ENCODE data around the gene FAM200C.

Gene FAM200C

GRCh38 chr5:160418561-160419457 is 19.0 kb upstream of the FAM200C start, which contains the start of gene SLU7:
SLU7 (minus strand) TSS chr5:160419081; CDS start chr5:160415294, 3,787 bp downstream.
- DNase-seq: peak; percentile 73

DNA sequence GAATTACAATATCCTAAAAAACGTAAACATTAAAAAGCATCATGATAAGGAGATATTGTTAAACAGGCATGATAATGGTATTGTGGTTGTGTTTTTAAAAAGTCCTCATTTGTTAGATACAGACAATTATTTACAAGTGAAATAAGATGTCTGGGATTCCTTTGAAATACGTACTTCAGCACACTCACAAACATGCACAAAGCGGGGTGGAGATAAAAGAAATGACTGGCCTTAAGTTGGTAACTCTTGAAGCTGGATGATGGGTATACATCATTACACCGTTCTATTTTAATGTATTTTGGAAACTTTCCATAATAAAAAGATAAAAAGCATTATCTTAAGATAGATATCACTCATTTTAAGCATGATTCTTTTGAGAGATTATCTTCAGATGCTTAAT is 1.0 kb downstream of the FAM200C start:
- no peak for DNase-seq

- DNase-seq: no peak
Observed at GRCh38 chr5:160397492-160397891, 2.4 kb downstream of the FAM200C start.

- DNase-seq: no peak
Observed at GRCh38 chr5:160395111-160395510, 4.7 kb downstream of the FAM200C start.

- DNase-seq: no peak
Observed at GRCh38 chr5:160390787-160391696, 8.8 kb downstream of the FAM200C start.

- DNase-seq: no peak
Observed at GRCh38 chr5:160387445-160387844, 12.4 kb downstream of the FAM200C start.

DNA sequence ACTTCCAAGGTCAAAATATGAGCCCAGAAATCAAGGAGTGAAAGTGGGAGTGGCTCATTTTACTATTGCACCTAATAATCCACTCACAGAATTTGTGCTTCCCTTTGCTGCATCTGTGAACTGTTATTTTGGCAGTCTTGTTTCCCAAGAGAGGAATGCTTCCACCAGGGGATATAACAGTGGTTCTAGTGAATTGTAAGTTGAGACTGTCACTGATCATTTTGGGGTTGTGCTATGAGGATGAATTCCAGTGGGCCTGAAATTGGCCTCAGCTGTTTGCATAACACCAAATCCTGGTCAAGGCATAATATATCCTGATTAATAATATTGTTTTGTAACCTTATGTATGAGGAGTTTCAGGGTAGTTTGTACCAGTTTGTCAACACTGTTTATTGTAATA is 14.4 kb downstream of the FAM200C start:
- DNase-seq: no peak

DNA sequence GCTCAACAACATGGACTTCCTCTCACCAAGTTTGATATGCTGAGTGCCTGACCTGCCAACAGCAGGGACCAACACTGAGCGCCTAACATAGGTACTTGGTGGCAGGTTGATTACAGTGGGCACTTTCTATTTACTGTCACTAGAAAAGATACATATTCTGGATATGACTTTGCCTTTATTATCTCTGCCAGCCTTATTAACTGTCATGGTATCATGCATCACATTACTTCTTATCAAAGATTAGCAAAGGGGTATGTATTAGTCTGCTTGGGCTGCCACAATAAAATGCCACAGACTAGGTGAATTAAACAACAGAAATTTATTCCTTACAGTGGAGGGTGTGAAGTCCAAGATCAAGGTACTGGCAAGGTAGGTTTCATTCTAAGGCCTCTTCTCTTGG is 15.2 kb downstream of the FAM200C start:
- DNase-seq: no peak

DNA sequence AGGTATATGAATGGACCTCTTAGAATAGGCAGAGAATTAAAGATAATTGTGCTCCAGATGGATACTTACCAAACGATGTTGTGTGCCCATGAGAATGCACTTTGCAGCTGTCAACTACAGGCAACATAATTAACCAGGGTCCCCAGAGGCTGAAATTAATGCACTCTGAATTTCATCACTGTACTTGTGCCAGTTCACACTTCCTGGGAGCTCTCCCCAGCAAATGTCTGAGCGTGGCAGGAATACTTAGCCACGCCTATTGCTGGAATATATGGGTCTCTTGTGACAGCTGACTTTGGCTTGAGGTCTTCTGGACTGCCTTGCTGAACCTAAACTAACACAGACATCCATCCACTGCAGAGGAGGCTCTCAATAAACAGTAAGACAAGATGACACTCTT is 17.5 kb downstream of the FAM200C start:
- DNase-seq: peak; percentile 42

DNA sequence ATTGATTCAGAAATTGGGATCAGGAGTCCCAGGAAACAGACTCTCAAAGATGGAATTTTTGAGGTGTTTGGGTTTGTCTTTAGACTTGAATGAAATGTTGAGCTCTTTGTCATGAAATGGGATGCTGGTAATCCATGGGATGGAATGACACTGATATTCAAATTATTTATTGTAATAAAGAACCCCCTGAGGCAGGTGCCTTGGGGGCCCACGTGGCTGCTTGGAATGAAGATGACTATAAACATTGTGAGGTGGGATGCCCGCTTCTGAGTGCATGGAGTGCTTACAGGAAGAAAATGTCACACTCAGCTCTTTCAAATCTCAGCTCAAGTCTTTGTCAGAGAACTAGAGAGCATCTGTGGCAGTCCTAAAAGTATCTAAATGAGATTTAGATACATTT is 19.8 kb downstream of the FAM200C start:
- DNase-seq: no peak

- DNase-seq: no peak
Observed at GRCh38 chr5:160379511-160379910, 20.3 kb downstream of the FAM200C start.

GRCh38 chr5:160378330-160378729 is 21.5 kb downstream of the FAM200C start:
- no peak for DNase-seq

GRCh38 chr5:160377651-160378050 is 22.2 kb downstream of the FAM200C start:
- DNase-seq: no peak

- no peak for DNase-seq
Observed at GRCh38 chr5:160376416-160376815, 23.4 kb downstream of the FAM200C start.

DNA sequence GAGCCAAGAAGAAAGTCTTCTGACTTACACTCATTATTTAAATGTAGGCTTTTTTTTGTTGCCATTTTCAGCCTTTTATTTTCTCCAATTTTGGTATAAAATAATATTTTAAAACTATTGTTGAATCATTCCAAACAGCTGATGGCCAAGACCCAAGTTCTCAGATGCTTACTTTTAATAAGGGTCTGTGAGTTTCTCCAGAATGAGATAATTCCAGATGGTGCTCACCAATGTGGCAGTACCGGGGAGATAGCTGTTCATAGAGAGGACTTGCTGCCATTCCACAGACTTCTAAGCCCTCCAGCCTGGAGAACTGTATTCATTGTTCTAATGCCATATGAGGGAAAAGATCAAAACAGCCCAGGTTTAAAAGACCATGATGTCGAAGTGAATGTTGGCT is 24.2 kb downstream of the FAM200C start:
- DNase-seq: no peak

DNA sequence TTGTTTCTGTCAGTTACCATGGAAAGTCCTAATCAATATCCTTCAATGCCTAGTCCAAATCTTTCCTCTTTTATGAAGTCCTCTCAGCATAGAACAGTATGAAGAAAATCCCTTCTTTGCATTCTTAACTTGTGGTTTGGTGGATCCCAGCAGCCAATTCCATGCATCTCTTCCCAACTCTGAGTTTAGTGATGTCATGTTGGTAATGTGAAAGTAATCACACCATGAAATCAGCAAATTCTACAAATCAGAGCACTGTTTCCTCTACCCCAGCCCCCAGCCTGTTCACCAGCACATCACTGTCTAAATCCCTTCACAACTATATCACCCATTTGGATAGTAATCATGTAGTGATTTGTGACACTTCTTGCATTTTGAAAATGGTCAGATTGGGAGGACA is 24.7 kb downstream of the FAM200C start:
- DNase-seq: no peak

DNA sequence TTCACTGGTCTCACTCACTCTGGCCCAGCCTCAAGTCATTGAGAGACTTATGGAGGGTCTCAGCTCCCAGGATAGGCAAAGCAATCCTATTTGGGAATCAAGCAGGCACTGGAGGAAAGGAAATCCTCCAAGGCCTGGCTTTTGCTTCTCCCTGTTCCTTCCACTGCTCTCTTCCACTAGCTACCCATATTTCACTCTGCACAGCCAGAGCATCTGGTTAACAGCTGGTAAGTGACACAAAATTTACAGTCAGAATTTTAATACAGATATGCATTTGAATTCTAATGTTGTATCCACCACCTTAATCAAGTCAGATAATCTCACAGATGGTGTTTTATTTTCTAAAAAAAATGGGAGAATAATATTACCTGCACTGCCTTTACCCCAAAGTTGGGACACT is 28.6 kb downstream of the FAM200C start:
- no peak for DNase-seq

DNA sequence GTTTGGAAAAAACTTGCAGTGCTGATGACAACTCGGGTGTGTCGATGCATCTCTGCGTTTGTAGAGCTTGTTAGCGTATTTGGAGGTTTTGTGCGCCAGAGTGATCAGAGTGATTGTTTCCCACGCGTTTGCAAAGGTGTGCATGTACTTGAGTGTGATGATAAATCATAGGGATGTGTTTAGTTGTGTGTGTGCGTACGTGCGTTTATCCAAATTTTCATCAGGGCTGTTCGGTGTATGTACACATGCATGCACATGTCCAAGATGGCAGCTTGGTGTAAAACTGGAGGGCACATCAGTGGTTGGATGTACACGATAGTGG is 29.2 kb downstream of the FAM200C start:
- DNase-seq: no peak

DNA sequence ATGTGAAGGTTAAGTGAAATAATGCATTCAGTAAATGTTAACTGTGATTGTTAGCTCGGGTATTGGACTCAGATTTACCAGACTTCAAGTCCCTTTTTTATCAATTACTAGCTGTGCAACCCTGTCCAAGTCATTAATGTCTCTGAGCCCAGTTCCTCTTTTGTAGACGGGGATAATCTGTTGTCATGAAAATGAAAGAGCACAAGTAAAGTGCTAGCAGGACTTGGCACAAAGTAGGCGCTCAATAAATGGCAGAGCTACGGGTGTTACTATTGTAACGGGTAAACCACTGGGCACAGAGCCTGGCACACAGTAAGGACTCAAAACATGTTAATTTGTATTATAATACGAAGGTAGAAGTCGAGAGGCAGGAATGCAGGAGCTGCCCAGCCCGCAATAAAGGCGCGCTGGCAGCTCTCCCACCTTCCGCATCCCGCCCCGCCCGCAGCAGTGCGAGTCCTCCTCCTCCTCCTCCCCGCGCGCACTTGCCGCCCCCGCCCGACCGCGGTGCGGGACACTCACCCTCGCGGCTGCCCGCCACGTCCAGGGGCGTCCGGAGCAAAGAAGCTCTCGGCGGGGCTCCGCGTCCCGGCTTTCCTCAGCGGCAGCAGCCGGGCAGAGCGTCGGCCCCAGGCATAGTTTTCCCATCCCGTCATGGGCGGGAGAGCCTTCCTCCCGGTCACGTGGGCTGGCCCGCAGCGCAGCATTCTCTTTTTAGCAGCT is 29.7 kb downstream of the FAM200C start, which contains the start of gene C1QTNF2:
TSS of gene C1QTNF2 (minus strand) at position 637 of the 723 bp plus-strand sequence. CDS start 15,615 bp downstream, outside the sequence.
- DNase-seq: peak; percentile 4

DNA sequence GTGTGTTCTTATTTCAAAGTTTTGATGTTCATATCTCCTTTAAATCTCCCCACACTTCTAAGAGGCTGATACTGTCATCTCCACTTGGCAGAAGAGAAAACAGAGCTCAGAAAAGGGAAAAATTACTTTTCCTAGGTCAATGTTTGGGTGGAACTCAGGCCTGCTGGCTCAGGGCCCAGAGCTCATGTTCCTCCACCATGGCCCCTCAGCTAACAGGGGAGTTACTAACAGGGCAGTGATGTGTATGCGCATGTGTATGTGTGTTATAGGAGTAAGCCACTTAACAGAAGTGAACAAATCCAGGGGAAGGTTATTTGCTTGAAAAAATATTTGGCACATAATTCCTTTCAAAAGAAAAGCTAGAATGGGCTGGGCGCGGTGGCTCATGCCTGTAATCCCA is 32.0 kb downstream of the FAM200C start:
- DNase-seq: no peak

DNA sequence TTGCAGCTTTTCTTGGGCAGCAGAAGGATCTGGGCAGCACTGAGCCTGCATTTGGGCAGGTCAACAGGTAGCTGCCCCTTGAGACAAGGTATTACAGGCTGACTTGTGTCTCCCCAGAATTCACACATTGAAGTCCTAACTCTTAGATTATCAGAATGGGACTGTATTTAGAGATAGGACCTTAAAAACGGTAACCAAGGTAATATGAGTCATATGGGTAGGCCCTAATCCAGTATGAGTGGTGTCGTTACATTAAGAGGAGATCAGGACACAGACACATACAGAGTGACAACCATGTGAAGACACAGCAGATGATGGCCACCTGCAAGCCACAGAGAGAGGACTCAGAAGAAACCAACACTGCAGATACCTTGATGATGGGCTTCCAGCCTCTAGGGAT is 32.6 kb downstream of the FAM200C start:
- DNase-seq: peak; percentile 21

DNA sequence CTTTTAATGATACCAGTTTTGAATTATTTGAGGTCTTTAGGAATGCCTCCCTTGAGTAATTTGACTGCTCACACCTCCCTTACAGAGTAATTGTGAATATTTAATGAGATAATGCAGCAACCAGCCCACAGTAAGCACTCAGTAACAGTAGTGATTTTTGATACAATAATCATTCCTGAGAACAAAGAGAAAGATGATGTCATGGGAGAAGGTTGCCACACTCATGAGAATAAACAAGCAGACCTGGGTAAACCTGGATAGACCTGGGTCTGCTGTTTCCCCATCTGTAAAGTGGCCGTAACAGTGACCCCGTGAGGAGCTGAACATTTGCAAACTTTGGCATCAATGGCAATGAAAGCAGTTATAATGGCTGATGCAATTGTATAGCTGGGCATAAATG is 33.6 kb downstream of the FAM200C start:
- no peak for DNase-seq
